ENCODE data around the gene PHETA1.
"Not testable (repeated sequence)": the region's sequence is repeated elsewhere in the genome, so short reads cannot be mapped to it uniquely, and the experiment has no call there.

PHETA1 gene

DNA sequence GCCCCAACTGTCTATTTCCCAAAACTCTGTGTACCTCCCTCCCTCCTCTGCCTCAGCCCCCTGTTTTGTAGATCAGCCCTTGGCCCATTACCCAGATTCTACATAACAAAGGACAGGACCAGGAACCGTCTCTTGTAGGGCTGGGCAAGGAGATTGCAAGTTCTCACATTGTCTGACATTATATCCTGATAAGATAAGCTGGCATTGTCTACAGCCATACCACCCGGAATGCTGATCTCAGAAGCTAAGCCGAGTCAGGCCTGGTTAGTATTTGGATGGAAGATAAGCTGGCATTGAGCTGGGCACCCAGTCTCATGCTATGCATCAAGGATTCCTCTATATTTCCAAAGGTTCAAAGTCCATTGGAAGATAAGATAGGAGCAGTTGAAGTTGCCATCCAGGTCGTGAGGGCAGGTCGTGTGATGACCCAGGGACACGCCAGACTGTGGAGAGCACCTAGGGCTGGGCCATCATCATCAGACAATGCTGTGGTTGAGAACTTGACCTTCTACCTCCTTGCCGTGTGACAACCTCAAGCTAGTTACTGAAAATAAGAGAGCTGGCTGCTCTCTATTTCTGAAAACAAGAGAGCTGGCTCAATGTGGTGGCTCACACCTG is 29.5 kb downstream of the PHETA1 start:
- Histone ChIP-seq H3K36me3 (ENCODE audit: control insufficient read depth, low read length) (no peaks in the 10 kb centered on the region), H3K27ac (ENCODE audit: low read depth, low read length) (no peak overlapping the region), H3K9me2 (replicated peaks; ENCODE audit: control insufficient read depth, low read length) (no peaks in the 10 kb centered on the region), H3K4me1 (ENCODE audit: control insufficient read depth, low read length) (no peaks in the 10 kb centered on the region), H3K79me2 (ENCODE audit: control insufficient read depth, low read length) (no peaks in the 10 kb centered on the region), H4K20me1 (ENCODE audit: control insufficient read depth, insufficient read depth, low read depth, low read length) (no peaks in the 10 kb centered on the region), H3K4me3 (ENCODE audit: low read length) (no peak overlapping the region), H3K27me3 (ENCODE audit: control insufficient read depth, low read length) (no peaks in the 10 kb centered on the region), H3K4me2 (ENCODE audit: low read length) (no peak overlapping the region), H3K9me3 (ENCODE audit: control insufficient read depth, insufficient read depth, low read length) (no peaks in the 10 kb centered on the region), H3F3A (ENCODE audit: control insufficient read depth, insufficient read depth) (no peaks in the 10 kb centered on the region)
- TF ChIP-seq, protein P1, sequence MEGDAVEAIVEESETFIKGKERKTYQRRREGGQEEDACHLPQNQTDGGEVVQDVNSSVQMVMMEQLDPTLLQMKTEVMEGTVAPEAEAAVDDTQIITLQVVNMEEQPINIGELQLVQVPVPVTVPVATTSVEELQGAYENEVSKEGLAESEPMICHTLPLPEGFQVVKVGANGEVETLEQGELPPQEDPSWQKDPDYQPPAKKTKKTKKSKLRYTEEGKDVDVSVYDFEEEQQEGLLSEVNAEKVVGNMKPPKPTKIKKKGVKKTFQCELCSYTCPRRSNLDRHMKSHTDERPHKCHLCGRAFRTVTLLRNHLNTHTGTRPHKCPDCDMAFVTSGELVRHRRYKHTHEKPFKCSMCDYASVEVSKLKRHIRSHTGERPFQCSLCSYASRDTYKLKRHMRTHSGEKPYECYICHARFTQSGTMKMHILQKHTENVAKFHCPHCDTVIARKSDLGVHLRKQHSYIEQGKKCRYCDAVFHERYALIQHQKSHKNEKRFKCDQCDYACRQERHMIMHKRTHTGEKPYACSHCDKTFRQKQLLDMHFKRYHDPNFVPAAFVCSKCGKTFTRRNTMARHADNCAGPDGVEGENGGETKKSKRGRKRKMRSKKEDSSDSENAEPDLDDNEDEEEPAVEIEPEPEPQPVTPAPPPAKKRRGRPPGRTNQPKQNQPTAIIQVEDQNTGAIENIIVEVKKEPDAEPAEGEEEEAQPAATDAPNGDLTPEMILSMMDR (IDR thresholded peaks at IDR 0.05; ENCODE audit: low read depth, low read length, poor library complexity, severe bottlenecking) = no peak
- TF ChIP-seq EZH2phosphoT487 (IDR thresholded peaks at IDR 0.05; ENCODE audit: borderline replicate concordance, low read length) = no peak

DNA sequence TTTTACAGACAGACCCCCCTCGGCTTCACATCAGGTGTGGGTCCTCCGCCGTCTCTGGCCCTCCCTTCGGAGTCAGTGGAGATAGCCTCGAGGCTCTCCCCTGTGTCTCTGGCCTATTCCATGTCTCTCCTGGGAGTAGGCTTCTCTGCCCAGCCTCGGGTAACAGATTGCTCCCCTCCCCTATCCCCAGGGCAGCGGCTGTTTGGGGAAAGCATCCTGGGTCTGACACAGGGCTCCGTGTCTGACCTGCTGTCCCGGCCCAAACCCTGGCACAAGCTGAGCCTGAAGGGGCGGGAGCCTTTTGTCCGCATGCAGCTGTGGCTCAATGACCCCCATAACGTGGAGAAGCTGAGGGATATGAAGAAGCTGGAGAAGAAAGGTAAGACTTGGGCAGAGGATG is 30.8 kb downstream of the PHETA1 start:
- H3K36me3 ChIP-seq (ENCODE audit: control insufficient read depth, low read length) = no peaks in the 10 kb centered on the region
- H3K9me2 ChIP-seq (replicated peaks; ENCODE audit: control insufficient read depth, low read length) = no peaks in the 10 kb centered on the region
- 0 out of 2 replicates have a peak, but pooled peaks cover 2% of the 10 kb centered on the region for H3K27me3 ChIP-seq (ENCODE audit: control insufficient read depth, low read length)
- no peak overlapping the region for H3K27ac ChIP-seq (ENCODE audit: low read depth, low read length)
- H3K4me3 ChIP-seq (ENCODE audit: low read length) = no peak overlapping the region
- H3K4me2 ChIP-seq (ENCODE audit: low read length) = no peak overlapping the region
- TF ChIP-seq EZH2phosphoT487 (IDR thresholded peaks at IDR 0.05; ENCODE audit: borderline replicate concordance, low read length) = no peak
- TF ChIP-seq, protein P1 (IDR thresholded peaks at IDR 0.05; ENCODE audit: low read depth, low read length, poor library complexity, severe bottlenecking) = no peak
- no peaks in the 10 kb centered on the region for H3F3A ChIP-seq (ENCODE audit: control insufficient read depth, insufficient read depth)
- H3K79me2 ChIP-seq (ENCODE audit: control insufficient read depth, low read length) = no peaks in the 10 kb centered on the region
- H3K4me1 ChIP-seq (ENCODE audit: control insufficient read depth, low read length) = no peaks in the 10 kb centered on the region
- no peaks in the 10 kb centered on the region for H3K9me3 ChIP-seq (ENCODE audit: control insufficient read depth, insufficient read depth, low read length)
- H4K20me1 ChIP-seq (ENCODE audit: control insufficient read depth, insufficient read depth, low read depth, low read length) = no peaks in the 10 kb centered on the region

DNA sequence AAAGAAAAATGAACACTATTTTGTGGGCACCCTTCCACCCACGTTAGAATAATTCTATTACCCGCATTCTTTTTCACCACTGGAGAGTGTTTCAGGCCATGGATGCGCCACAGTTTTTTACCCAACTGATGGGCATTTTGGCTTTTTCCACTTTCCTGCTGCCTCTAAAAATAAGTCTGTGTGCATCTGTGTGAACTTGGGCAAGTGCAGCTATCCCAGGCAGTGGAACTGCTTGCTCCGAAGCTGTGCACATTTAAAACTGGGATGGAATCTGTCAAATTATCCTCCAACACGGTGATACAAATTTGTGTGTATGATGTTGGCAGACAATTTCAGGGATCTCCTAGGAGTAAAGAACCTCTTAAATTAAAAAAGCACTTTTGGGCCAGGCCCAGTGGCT is 31.5 kb downstream of the PHETA1 start:
- Histone ChIP-seq H3K4me1 (ENCODE audit: control insufficient read depth, low read length) (no peaks in the 10 kb centered on the region), H3K36me3 (ENCODE audit: control insufficient read depth, low read length) (no peaks in the 10 kb centered on the region), H3K4me3 (ENCODE audit: low read length) (no peak overlapping the region), H3K27ac (ENCODE audit: low read depth, low read length) (no peak overlapping the region), H3K79me2 (ENCODE audit: control insufficient read depth, low read length) (no peaks in the 10 kb centered on the region), H3K9me2 (replicated peaks; ENCODE audit: control insufficient read depth, low read length) (no peaks in the 10 kb centered on the region), H3K4me2 (ENCODE audit: low read length) (no peak overlapping the region), H4K20me1 (ENCODE audit: control insufficient read depth, insufficient read depth, low read depth, low read length) (no peaks in the 10 kb centered on the region), H3K27me3 (ENCODE audit: control insufficient read depth, low read length) (0 out of 2 replicates have a peak, but pooled peaks cover 2% of the 10 kb centered on the region), H3K9me3 (ENCODE audit: control insufficient read depth, insufficient read depth, low read length) (no peaks in the 10 kb centered on the region), H3F3A (ENCODE audit: control insufficient read depth, insufficient read depth) (no peaks in the 10 kb centered on the region)
- TF ChIP-seq EZH2phosphoT487 (IDR thresholded peaks at IDR 0.05; ENCODE audit: borderline replicate concordance, low read length) = no peak
- TF ChIP-seq, protein P1 (IDR thresholded peaks at IDR 0.05; ENCODE audit: low read depth, low read length, poor library complexity, severe bottlenecking) = no peak

DNA sequence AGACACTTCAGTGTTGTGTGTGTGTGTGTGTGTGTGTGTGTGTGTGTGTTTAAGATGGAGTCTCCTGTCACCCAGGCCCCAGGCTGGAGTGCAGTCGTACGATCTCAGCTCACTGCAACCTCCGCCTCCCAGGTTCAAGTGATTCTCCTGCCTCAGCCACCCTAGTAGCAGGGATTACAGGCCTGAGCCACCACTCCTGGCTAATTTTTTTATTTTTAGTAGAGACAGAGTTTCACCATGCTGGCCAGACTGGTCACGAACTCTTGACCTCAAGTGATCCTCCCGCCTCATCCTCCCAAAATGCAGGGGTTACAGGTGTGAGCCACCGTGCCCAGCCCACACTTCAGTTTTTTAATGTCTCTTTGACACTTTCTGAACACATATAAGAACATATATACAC is 32.5 kb downstream of the PHETA1 start:
- H4K20me1 ChIP-seq (ENCODE audit: control insufficient read depth, insufficient read depth, low read depth, low read length); H3K79me2 ChIP-seq (ENCODE audit: control insufficient read depth, low read length); H3K27ac ChIP-seq (ENCODE audit: low read depth, low read length); H3K4me1 ChIP-seq (ENCODE audit: control insufficient read depth, low read length); H3K27me3 ChIP-seq (ENCODE audit: control insufficient read depth, low read length); H3K9me3 ChIP-seq (ENCODE audit: control insufficient read depth, insufficient read depth, low read length); H3K4me3 ChIP-seq (ENCODE audit: low read length); H3K4me2 ChIP-seq (ENCODE audit: low read length); H3F3A ChIP-seq (ENCODE audit: control insufficient read depth, insufficient read depth); H3K36me3 ChIP-seq (ENCODE audit: control insufficient read depth, low read length); H3K9me2 ChIP-seq (replicated peaks; ENCODE audit: control insufficient read depth, low read length): not testable (repeated sequence)
